Erythroblast (primary cell): ENCODE results near the gene FAM47E.

Experiments used
- GATA1 ChIP-seq: IDR thresholded peaks from 2 replicates; pipeline ENCODE4 v1.6.1; 2011; ENCODE audit warnings: low read depth, mild to moderate bottlenecking, control low read depth, low read length, moderate library complexity
- POLR2A ChIP-seq: IDR thresholded peaks from 2 replicates; pipeline ENCODE4 v1.6.1; 2011; ENCODE audit warnings: mild to moderate bottlenecking, low read length

DNA sequence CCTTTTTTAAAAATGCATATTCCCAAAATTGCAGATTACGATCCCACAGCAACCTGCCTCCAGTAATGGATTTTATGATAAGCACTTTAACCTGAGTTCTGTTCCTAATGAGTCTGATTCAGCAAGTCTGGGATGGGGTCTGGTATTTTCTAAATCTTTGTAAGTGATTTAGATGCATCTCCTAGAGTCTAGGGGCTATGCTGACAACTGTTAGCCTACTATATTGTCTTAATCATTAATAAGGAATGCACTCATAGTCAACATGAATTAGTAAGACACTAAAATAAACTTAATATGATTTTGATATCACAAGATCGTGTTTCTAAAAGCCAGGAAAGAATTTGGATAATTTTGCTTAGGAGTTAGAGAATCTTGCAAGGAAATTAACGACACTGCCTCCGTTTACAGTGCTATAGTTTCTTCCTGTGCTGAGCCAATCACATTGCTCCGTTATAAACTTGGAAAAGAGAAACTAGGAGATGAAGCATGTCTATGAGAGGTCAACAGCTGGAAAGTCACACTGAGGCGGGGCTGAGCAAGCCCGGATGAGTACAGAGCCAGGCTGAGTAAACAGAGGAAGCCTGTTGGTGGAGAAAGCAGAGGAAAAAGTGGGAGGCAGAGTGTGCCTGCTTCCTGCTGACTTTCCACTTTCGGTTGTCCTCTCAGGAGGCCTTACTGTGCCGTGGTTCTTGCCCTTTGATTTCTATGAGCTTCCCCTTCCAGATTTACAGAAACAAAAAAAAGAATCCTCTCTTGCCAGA is 43.3 kb upstream of the FAM47E start:
- TF ChIP-seq POLR2A: no peak
- no peak for TF ChIP-seq GATA1
